CD4-positive, alpha-beta memory T cell (primary cell): ENCODE data around the gene NIPAL3. TPM values are rescaled to one million over a fixed set of nuclear protein-coding genes. Genes with fewer than 3 reads are reported as not detected.
"Not testable (repeated sequence)": the region's sequence is repeated elsewhere in the genome, so short reads cannot be mapped to it uniquely, and the experiment has no call there.

Experiments used
- CTCF ChIA-PET: fragments of 350-600 bp; sonication (Branson Sonifier 250); formaldehyde crosslinking; loops from one replicate; lab custom pipeline; 2021; ENCODE audit warnings: inconsistent platforms; ENCODE audit not compliant: partially characterized antibody; lab: Charles Lee
- POLR2A ChIA-PET: fragments of 350-600 bp; sonication (Branson Sonifier 250); formaldehyde crosslinking; loops from one replicate; lab custom pipeline; 2021; ENCODE audit not compliant: partially characterized antibody; lab: Charles Lee
- DNase-seq, 5 donors: peaks; one replicate each; pipeline versions ENCODE4 v3.0.0 to v3.0.0-alpha.2; 2020 to 2022; ENCODE audit warnings: mixed read lengths in 1 of 5
- H3K27ac ChIP-seq: one replicate; pipeline ENCODE4 v1.7.0; 2013; ENCODE audit warnings: low read depth, low read length
- H3K27me3 ChIP-seq: 2 replicates; pipeline ENCODE4 v1.7.0; 2013; ENCODE audit warnings: mild to moderate bottlenecking, low read length, moderate library complexity; ENCODE audit not compliant: insufficient read depth
- H3K36me3 ChIP-seq: 2 replicates; pipeline ENCODE4 v1.7.0; 2013; ENCODE audit warnings: mild to moderate bottlenecking, low read length, moderate library complexity; ENCODE audit not compliant: insufficient read depth
- H3K4me1 ChIP-seq: 2 replicates; pipeline ENCODE4 v1.7.0; 2013; ENCODE audit warnings: mild to moderate bottlenecking, low read length, moderate library complexity; ENCODE audit not compliant: insufficient read depth
- H3K4me3 ChIP-seq, 2 donors: one replicate each; pipeline ENCODE4 v1.7.0; 2013; ENCODE audit warnings: low read length in 2 of 2, mild to moderate bottlenecking in 1 of 2
- H3K9me3 ChIP-seq, 2 donors: one replicate each; pipeline ENCODE4 v1.7.0; 2013; ENCODE audit warnings: low read length in 2 of 2, control low read depth in 1 of 2; ENCODE audit not compliant: control insufficient read depth in 1 of 2
- H3K27ac Mint-ChIP-seq, 7 donors: one replicate each; pipeline ENCODE4 v1.8.0; 2020 to 2021; ENCODE audit warnings: mixed read lengths in 7 of 7, mild to moderate bottlenecking in 6 of 7, inconsistent platforms in 3 of 7, moderate library complexity in 3 of 7
- H3K27me3 Mint-ChIP-seq, 2 donors: one replicate each; pipeline ENCODE4 v1.8.0; 2020 to 2021; ENCODE audit warnings: mixed read lengths in 2 of 2
- H3K36me3 Mint-ChIP-seq, 2 donors: one replicate each; pipeline ENCODE4 v1.8.0; 2020 to 2021; ENCODE audit warnings: mixed read lengths in 2 of 2, inconsistent platforms in 1 of 2, mild to moderate bottlenecking in 1 of 2
- H3K4me1 Mint-ChIP-seq, 4 donors: one replicate each; pipeline ENCODE4 v1.8.0; 2020 to 2021; ENCODE audit warnings: mixed read lengths in 4 of 4, mild to moderate bottlenecking in 1 of 4
- H3K4me3 Mint-ChIP-seq, 8 donors: one replicate each; pipeline ENCODE4 v1.8.0; 2020 to 2021; ENCODE audit warnings: mixed read lengths in 8 of 8, mild to moderate bottlenecking in 7 of 8, moderate library complexity in 6 of 8, inconsistent platforms in 3 of 8
- H3K9me3 Mint-ChIP-seq, 8 donors: one replicate each; pipeline ENCODE4 v1.8.0; 2020 to 2021; ENCODE audit warnings: mixed read lengths in 8 of 8, mild to moderate bottlenecking in 5 of 8, inconsistent platforms in 3 of 8, moderate library complexity in 1 of 8
- intact Hi-C: fragments of 100-400 bp; cut with micrococcal nuclease; formaldehyde crosslinking; loops from one replicate; pipeline ENCODE4 v1.15.1; 2023
- polyA plus RNA-seq, 2 donors: library from polyadenylated mRNA; unstranded; fragments of 300-500 nt; fragmentation: Illumina TruSeq; gene quantifications; one replicate each; pipeline ENCODE4 v1.2.3, GENCODE V29; 2021
- total RNA-seq, 2 experiments: library from RNA; stranded (reverse); gene quantifications; one replicate each; pipeline ENCODE4 v1.2.3, GENCODE V29; 2021

Gene NIPAL3
- total and polyA plus RNA-seq, 4 experiments from 2014 or later = 52.8 to 88.6 (median 63.8) TPM

DNA sequence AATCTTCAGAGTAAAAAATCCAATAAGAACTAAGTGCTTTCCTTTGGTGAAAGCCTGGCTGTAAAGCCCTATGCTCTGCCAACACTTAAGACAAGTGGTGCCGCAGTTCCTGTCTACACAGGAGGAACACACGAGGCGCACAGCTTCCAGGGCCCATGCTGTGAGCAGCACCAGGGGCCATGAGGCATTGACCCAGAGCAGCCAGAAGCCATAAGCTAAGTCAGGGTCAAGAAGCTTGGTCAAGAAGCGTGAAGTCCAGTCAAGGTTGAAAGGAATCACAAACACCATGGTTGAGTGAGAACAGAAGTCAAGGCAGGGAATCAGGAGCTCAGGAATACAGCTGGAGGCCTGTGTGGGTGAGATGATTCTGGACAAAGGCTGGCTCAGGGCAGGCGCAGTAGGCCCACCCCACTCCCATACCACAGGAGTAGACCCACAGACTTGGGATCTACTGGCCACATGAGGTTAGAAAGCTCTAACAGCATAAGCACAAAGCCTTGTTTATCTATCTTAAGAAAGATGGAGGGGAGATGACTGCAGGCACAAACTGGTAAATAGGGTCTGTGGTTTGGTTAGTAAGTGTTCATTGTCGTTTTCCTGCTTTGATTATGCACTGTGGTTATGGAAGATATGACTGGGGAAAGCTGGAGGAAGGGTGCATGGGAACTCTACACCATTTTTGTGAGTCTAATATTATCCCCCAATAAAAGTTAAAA lies 44.1 kb downstream of the NIPAL3 start:
- Mint-ChIP-seq H3K4me3 (no peak overlapping the region), H3K27ac (peak overlapping the region in 3 of 7 donors; percentile 12 to 74 (median 66)), H3K36me3 (peaks cover 64 to 77% of the 10 kb centered on the region in 2 donors), H3K9me3 (no peaks in the 10 kb centered on the region), H3K27me3 (no peaks in the 10 kb centered on the region), H3K4me1 (peaks cover 8 to 16% (median 10%) of the 10 kb centered on the region in 4 donors)
- CTCF ChIA-PET = interaction anchor here (0.9 to 2.3 kb wide), 8 partner anchors 17 to 128 kb away, joined by 3 to 7 read pairs (median 3); partner anchors contain the start of gene NIPAL3
- Histone ChIP-seq H3K36me3 (peaks cover 50% of the 10 kb centered on the region), H3K27ac (no peak overlapping the region), H3K27me3 (no peaks in the 10 kb centered on the region), H3K4me1 (peaks cover 4% of the 10 kb centered on the region), H3K4me3 (no peak overlapping the region), H3K9me3 (no peaks in the 10 kb centered on the region)
- POLR2A ChIA-PET = interaction anchor here (1.3 to 1.6 kb wide), 3 partner anchors 43 to 45 kb away, joined by 3 to 4 read pairs (median 3); partner anchors contain the start of genes NIPAL3 and RCAN3
- intact Hi-C loops = no loop called here
- DNase-seq = no peak

DNA sequence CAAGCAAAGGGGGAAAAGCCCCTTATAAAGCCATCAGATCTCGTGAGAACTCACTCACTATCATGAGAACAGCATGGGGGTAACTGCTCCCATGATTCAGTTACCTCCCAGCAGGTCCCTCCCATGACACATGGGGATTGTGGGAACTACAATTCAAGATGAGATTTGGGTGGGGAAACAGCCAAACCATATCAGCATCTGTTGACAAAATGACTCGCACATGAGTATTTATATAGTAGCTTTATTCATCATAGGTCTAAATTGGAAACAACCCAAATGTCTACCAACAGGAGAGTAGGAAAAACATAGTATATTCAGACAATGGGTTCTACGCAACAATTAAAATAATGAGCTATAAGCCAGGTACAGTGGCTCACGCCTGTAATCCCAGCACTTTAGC lies 46.5 kb downstream of the NIPAL3 start:
- H3K27ac ChIP-seq, H3K4me3 Mint-ChIP-seq, H3K9me3 Mint-ChIP-seq, H3K4me3 ChIP-seq, H3K9me3 ChIP-seq, intact Hi-C loops, H3K4me1 ChIP-seq, DNase-seq, H3K27me3 ChIP-seq, H3K27me3 Mint-ChIP-seq: not testable (repeated sequence)
- Mint-ChIP-seq H3K27ac (peak overlapping the region in 2 of 7 donors; percentile 8 to 53), H3K4me1 (peaks cover 12 to 26% (median 16%) of the 10 kb centered on the region in 4 donors), H3K36me3 (peaks cover 66 to 75% of the 10 kb centered on the region in 2 donors)
- POLR2A ChIA-PET = interaction anchor here (1.3 to 1.6 kb wide), 2 partner anchors 24 to 39 kb away, joined by 3 read pairs; no protein-coding TSS in a partner anchor
- H3K36me3 ChIP-seq = peaks cover 39% of the 10 kb centered on the region
- CTCF ChIA-PET = interaction anchor here (0.9 kb wide), 1 partner anchor 64 kb away, joined by 4 read pairs; no protein-coding TSS in a partner anchor

DNA sequence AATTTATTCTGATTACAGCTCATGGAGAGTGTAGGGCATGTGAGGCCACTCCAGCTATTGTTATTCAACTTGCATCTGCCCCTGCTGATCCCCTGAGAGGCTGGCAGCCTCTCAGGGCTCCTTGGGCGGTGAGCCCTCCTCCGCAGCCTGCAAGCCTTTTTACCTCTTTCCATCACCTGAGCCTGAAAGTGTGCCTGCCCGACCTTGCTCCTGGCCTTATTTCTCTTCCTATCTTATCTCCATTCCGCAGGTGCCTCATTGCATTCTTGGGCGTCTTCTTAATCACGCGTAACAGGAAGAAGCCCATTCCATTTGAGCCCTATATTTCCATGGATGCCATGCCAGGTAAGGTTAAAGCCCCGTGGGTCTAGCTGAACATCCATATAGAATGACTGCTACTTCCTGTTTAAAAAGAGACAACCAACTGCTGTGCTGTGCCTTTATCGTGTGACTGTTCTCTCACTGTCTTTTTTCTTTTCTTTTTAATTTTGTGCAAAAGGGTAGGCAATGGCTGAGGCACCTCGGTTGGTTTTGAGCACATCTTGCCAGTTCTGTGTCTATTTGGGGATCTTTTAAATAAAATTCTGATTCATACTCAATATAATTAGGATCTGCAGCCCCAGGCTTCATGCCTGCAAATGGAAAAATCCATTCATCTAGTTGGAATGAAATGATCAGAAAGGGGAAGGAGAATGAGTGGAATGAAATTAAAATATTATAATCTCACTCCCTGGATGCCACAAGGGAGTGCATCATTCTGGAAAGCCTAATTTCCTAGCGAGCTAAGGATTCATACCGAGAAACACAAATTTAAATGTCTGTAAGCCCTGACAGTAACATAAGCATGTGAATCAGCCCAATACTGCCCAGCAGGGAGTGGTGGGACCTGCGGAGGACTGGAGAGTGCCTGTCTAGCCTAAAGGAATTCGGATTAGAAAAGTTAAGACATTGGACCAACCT lies 48.5 kb downstream of the NIPAL3 start:
- CTCF ChIA-PET = interaction anchor here (0.8 to 2.9 kb wide), 9 partner anchors 23 to 123 kb away, joined by 3 to 11 read pairs (median 4); partner anchors contain the start of genes NIPAL3 and RCAN3
- peaks cover 62 to 70% of the 10 kb centered on the region in 2 donors for H3K36me3 Mint-ChIP-seq
- DNase-seq = no peak
- no peaks in the 10 kb centered on the region for H3K9me3 Mint-ChIP-seq
- no peaks in the 10 kb centered on the region for H3K9me3 ChIP-seq
- H3K27ac Mint-ChIP-seq = peak overlapping the region in 6 of 7 donors; percentile 28 to 93 (median 67)
- H3K4me1 Mint-ChIP-seq = peaks cover 12 to 26% (median 18%) of the 10 kb centered on the region in 4 donors
- H3K4me3 ChIP-seq = no peak overlapping the region
- H3K4me3 Mint-ChIP-seq = no peak overlapping the region
- no peak overlapping the region for H3K27ac ChIP-seq
- peaks cover 29% of the 10 kb centered on the region for H3K36me3 ChIP-seq
- no peaks in the 10 kb centered on the region for H3K27me3 ChIP-seq
- H3K4me1 ChIP-seq = peaks cover 4% of the 10 kb centered on the region
- intact Hi-C loops = no loop called here
- no peaks in the 10 kb centered on the region for H3K27me3 Mint-ChIP-seq
- POLR2A ChIA-PET = interaction anchor here (0.8 to 4.9 kb wide), 7 partner anchors 16 to 72 kb away, joined by 3 to 19 read pairs (median 4); no protein-coding TSS in a partner anchor

DNA sequence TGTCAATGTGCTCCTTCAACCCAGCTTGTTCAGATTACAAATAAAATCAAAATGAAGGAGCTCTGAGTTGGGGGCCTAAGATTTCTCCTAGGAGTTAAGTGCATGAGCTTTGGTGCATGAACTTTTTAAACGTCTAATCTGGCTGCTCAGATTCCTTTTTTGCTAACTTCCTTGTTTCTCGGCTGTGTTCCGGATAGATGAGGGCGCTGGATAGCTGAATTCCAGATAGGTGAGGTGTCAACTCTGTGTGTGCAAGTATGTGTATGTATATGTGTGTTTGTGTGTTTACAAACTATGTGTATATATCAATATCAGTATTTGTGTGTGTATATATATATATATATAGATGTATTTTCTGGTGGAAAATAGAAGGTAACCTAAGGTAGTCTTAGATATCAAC lies 49.5 kb downstream of the NIPAL3 start:
- no peaks in the 10 kb centered on the region for H3K27me3 ChIP-seq
- no peak overlapping the region for H3K4me3 ChIP-seq
- Mint-ChIP-seq H3K36me3 (peaks cover 63 to 68% of the 10 kb centered on the region in 2 donors), H3K4me3 (no peak overlapping the region), H3K27ac (peak overlapping the region in 5 of 7 donors; percentile 44 to 71 (median 65)), H3K4me1 (peaks cover 12 to 26% (median 19%) of the 10 kb centered on the region in 4 donors), H3K27me3 (no peaks in the 10 kb centered on the region), H3K9me3 (no peaks in the 10 kb centered on the region)
- no peaks in the 10 kb centered on the region for H3K9me3 ChIP-seq
- H3K27ac ChIP-seq = no peak overlapping the region
- CTCF ChIA-PET = interaction anchor here (1.2 to 2.9 kb wide), 5 partner anchors 21 to 122 kb away, joined by 3 to 11 read pairs (median 6); partner anchors contain the start of gene NIPAL3
- POLR2A ChIA-PET = interaction anchor here (0.9 to 4.9 kb wide), 5 partner anchors 15 to 41 kb away, joined by 3 to 19 read pairs (median 4); no protein-coding TSS in a partner anchor
- DNase-seq = no peak
- H3K36me3 ChIP-seq = peaks cover 22% of the 10 kb centered on the region
- peaks cover 4% of the 10 kb centered on the region for H3K4me1 ChIP-seq
- intact Hi-C loops = loop anchor here (5.0 kb wide), 1 partner anchor 37 kb away; the partner anchor contains the start of gene RCAN3

DNA sequence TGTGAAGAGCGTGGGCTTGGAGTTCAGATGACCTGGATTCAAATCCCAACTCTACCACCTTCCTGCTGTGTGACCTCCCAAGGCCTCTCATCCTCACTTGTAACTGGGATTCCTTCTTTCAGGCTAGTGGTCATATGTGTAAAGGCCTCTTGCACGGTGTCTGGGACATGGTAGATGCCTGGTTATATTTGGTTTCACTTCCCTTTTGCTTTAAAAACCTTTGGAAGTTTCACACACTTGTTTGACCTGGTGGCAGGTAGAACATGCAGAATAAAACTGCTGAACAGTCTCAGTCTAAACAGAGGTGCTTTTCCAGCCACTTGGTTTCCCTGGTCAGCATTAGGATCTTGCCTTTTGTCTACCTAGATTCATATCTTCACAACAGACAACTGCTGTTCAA lies 50.0 kb downstream of the NIPAL3 start:
- Histone ChIP-seq H3K36me3 (peaks cover 17% of the 10 kb centered on the region), H3K9me3 (no peaks in the 10 kb centered on the region), H3K4me1 (peaks cover 4% of the 10 kb centered on the region), H3K27ac (no peak overlapping the region), H3K4me3 (no peak overlapping the region), H3K27me3 (no peaks in the 10 kb centered on the region)
- intact Hi-C loops = loop anchor here (5.0 kb wide), 1 partner anchor 37 kb away; the partner anchor contains the start of gene RCAN3
- Mint-ChIP-seq H3K4me3 (no peak overlapping the region), H3K27ac (peak overlapping the region in 5 of 7 donors; percentile 31 to 65 (median 58)), H3K27me3 (no peaks in the 10 kb centered on the region), H3K36me3 (peaks cover 57 to 64% of the 10 kb centered on the region in 2 donors), H3K9me3 (no peaks in the 10 kb centered on the region), H3K4me1 (peaks cover 15 to 26% (median 19%) of the 10 kb centered on the region in 4 donors)
- DNase-seq = no peak
- ChIA-PET POLR2A (interaction anchor here (0.6 to 4.9 kb wide), 4 partner anchors 15 to 21 kb away, joined by 3 to 19 read pairs (median 4); no protein-coding TSS in a partner anchor), CTCF (interaction anchor here (1.2 to 2.9 kb wide), 3 partner anchors 21 to 61 kb away, joined by 4 to 11 read pairs (median 6); partner anchors contain the start of gene NIPAL3)

DNA sequence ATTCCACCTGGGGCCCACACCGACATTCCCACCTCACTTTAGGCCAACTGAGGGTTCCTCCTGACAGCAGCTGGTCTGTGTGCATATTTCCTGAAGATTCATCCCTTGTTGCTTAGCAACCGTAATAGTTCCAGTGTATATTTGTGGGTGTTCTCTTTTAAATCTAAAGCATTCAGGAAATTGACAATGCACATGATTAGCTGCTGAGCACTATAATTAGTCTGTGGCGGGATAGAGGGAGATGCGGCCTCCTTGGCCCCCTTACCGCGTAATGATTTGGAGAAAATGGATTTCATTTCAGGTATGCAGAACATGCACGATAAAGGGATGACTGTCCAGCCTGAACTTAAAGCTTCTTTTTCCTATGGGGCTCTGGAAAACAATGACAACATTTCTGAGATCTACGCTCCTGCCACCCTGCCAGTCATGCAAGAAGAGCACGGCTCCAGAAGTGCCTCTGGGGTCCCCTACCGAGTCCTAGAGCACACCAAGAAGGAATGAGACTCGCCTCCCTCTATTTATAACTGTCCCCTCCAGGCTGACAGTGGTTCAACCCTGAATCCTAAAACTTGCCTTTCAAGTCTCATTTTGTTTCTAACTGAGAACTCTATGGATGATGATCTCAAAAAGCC lies 53.2 kb downstream of the NIPAL3 start:
- Mint-ChIP-seq H3K4me3 (no peak overlapping the region), H3K9me3 (no peaks in the 10 kb centered on the region), H3K4me1 (peaks cover 14 to 24% (median 21%) of the 10 kb centered on the region in 4 donors), H3K27ac (peak overlapping the region in 5 of 7 donors; percentile 32 to 61 (median 53)), H3K36me3 (peaks cover 38 to 57% of the 10 kb centered on the region in 2 donors), H3K27me3 (no peaks in the 10 kb centered on the region)
- no peak overlapping the region for H3K27ac ChIP-seq
- intact Hi-C loops = loop anchor here (5.0 kb wide), 1 partner anchor 34 kb away; the partner anchor contains the start of gene RCAN3
- H3K4me1 ChIP-seq = peaks cover 1% of the 10 kb centered on the region
- ChIA-PET POLR2A (interaction anchor here (1.2 kb wide), 1 partner anchor 12 kb away, joined by 4 read pairs; no protein-coding TSS in a partner anchor), CTCF (no interaction called here)
- no peak for DNase-seq
- H3K4me3 ChIP-seq = no peak overlapping the region
- H3K36me3 ChIP-seq = peaks cover 12% of the 10 kb centered on the region
- H3K9me3 ChIP-seq = no peaks in the 10 kb centered on the region
- no peaks in the 10 kb centered on the region for H3K27me3 ChIP-seq
